ENCODE data around the gene DUSP5.

GRCh38 chr10:110510730-110511129 is 13.0 kb downstream of the DUSP5 start:
- TF ChIP-seq CTCF (IDR thresholded peaks at IDR 0.05) = no peak
- TF ChIP-seq POLR2A (IDR thresholded peaks at IDR 0.05) = no peak

Measured in Peyer's patch (tissue), 4 donors.